ENCODE data around the gene CX3CL1.

DNA sequence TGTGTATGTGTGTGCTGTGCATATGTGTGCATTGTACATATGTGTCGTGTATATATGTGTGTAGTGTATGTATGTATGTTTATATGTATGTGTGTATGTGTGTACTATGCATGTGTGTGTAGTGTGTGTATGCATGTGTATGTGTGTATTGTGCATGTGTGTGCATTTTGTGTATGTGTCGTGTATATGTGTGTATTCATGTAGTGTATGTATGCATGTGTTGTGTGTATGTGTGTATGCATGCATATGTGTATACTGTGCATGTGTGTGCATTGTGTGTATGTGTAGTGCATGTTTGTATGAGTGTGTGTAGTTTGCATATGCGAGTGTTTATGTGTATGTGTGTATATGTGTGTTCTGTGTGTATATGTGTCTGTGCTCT, 16.8 kb downstream of the CX3CL1 start:
- TF ChIP-seq KDM1A (IDR thresholded peaks at IDR 0.05; ENCODE audit: borderline replicate concordance) (no peak), EGR1 (IDR thresholded peaks at IDR 0.05; ENCODE audit: borderline replicate concordance in 1 of 2, low read depth in 2 of 2, low read length in 2 of 2) (no peak), CTCF (IDR thresholded peaks at IDR 0.05 in 2 of 3, conservative IDR thresholded peaks at IDR 0.05 in 1 of 3; ENCODE audit: control insufficient read depth in 2 of 3, extremely low read depth in 1 of 3, insufficient read depth in 1 of 3, low read depth in 3 of 3, low read length in 3 of 3) (no peak)
